Neuron (in vitro differentiated cells): ENCODE data around the gene USP7.
"Not testable (repeated sequence)": the region's sequence is repeated elsewhere in the genome, so short reads cannot be mapped to it uniquely, and the experiment has no call there.

Experiments used
- H2AFZ ChIP-seq: one replicate; pipeline ENCODE4 v1.6.1; 2013; ENCODE audit warnings: low read depth, mild to moderate bottlenecking, inconsistent platforms, low read length, moderate library complexity
- H3K27me3 ChIP-seq: one replicate; pipeline ENCODE4 v1.6.1; 2013; ENCODE audit warnings: low read length; ENCODE audit not compliant: insufficient read depth
- H3K36me3 ChIP-seq: one replicate; pipeline ENCODE4 v1.6.1; 2013; ENCODE audit warnings: low read length; ENCODE audit not compliant: insufficient read depth
- H3K4me1 ChIP-seq: one replicate; pipeline ENCODE4 v1.6.1; 2013; ENCODE audit warnings: low read length; ENCODE audit not compliant: insufficient read depth
- H3K4me3 ChIP-seq: 2 replicates; pipeline ENCODE4 v1.5.1; 2013; ENCODE audit warnings: mild to moderate bottlenecking, low read length, moderate library complexity
- H3K9me3 ChIP-seq: one replicate; pipeline ENCODE4 v1.6.1; 2013; ENCODE audit warnings: low read length

The USP7 gene

DNA sequence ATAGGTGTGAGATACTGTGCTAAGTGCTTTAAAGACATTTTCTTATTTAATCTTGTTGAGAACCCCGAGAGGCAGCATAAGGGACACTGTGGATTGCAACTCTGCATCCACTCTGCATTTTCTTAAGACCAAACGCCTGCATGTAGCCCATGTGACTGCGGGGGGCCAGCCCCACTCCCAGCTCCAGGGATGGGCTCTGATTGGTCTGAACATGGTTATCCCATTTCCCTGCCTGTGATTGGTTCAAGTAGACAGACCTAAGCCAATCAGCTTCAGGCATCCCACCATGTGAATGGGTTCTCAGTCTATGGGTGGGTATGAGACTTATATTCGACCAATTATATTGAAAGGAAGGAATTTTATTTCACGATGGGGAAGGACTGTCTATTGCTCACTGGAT, 33.2 kb upstream of the USP7 start:
- Histone ChIP-seq H3K36me3 (no peaks in the 10 kb centered on the region), H2AFZ (no peak overlapping the region), H3K4me3 (no peak overlapping the region), H3K27me3 (no peaks in the 10 kb centered on the region), H3K9me3 (peaks cover 2% of the 10 kb centered on the region), H3K4me1 (no peaks in the 10 kb centered on the region)

- H2AFZ ChIP-seq, result no peak overlapping the region
- no peaks in the 10 kb centered on the region for H3K36me3 ChIP-seq
- no peak overlapping the region for H3K4me3 ChIP-seq
- no peaks in the 10 kb centered on the region for H3K9me3 ChIP-seq
- peaks cover 6% of the 10 kb centered on the region for H3K27me3 ChIP-seq
- no peaks in the 10 kb centered on the region for H3K4me1 ChIP-seq
Measured at GRCh38 chr16:8990445-8990844, 26.7 kb upstream of the USP7 start.

DNA sequence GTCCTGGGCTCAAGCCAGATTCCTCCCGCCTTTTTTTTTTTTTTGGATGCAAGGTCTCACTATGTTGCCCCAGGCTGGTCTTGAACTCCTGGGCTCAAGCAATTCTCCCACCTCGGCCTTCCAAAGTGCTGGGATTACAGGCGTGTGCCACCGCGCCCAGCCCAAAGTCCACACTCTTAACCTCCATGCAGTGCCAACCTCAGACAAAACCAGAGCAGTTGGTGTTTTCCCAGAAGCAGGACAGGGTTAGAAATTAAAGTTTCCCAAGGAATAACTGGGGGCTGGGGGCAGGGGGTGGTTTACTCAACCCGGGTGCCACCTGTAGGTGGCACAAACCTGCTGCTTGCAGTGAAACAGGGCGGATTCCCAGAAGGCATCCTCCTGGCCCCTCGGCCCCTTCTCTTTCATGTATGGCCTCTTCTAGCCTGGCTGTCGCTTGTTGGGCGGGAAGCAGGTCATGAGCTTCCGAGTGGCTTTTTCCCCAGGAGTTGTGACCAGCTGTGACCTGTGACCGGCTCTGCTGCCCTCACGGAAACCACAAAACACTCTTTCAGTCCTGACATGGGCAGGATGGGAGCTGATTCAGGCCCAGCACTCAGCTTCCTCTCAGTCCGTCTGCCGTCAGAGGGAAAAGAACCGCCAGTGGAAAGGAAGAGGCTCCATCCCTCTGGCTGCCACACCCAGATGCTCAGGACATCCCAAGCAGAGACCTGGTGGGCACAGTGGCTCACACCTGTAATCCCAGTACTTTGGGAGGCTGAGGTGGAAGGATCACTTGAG, 25.6 kb upstream of the USP7 start:
- no peak overlapping the region for H3K4me3 ChIP-seq
- H3K36me3 ChIP-seq, result no peaks in the 10 kb centered on the region
- H3K4me1 ChIP-seq, result no peaks in the 10 kb centered on the region
- H3K27me3 ChIP-seq, result peaks cover 6% of the 10 kb centered on the region
- no peaks in the 10 kb centered on the region for H3K9me3 ChIP-seq
- H2AFZ ChIP-seq, result no peak overlapping the region

- Histone ChIP-seq H3K27me3 (peaks cover 6% of the 10 kb centered on the region), H3K4me1 (peaks cover 5% of the 10 kb centered on the region), H3K36me3 (no peaks in the 10 kb centered on the region), H2AFZ (no peak overlapping the region), H3K4me3 (no peak overlapping the region), H3K9me3 (no peaks in the 10 kb centered on the region)
Measured at GRCh38 chr16:8986818-8987191, 23.1 kb upstream of the USP7 start.

GRCh38 chr16:8986111-8986510, 22.4 kb upstream of the USP7 start:
- Histone ChIP-seq H3K9me3 (no peaks in the 10 kb centered on the region), H3K27me3 (peaks cover 6% of the 10 kb centered on the region), H3K4me1 (peaks cover 5% of the 10 kb centered on the region), H3K4me3 (no peak overlapping the region), H2AFZ (no peak overlapping the region), H3K36me3 (no peaks in the 10 kb centered on the region)

DNA sequence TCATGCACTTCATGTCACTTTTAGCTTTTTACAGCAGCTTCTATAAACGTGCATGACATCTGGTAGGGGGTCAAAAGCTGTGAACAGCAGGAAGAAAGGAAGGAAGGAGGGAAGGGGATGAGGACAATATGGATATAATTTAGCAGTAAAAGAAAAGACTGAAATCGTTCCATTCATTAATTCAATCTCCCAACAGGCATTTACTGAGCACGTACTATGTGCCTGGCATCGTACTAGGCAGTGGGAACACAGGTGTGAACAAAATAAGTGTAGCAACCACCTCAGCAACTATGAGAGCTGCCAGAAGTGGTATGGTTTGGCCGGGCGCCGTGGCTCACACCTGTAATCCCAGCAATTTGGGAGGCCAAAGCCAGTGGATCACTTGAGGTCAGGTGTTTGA, 19.1 kb upstream of the USP7 start:
- Histone ChIP-seq H3K36me3 (no peaks in the 10 kb centered on the region), H2AFZ (no peak overlapping the region), H3K4me1 (peaks cover 5% of the 10 kb centered on the region), H3K27me3 (no peaks in the 10 kb centered on the region), H3K9me3 (peaks cover 1% of the 10 kb centered on the region), H3K4me3 (no peak overlapping the region)

- not testable (repeated sequence) for H3K4me3 ChIP-seq, H2AFZ ChIP-seq, H3K27me3 ChIP-seq, H3K36me3 ChIP-seq, H3K9me3 ChIP-seq, H3K4me1 ChIP-seq
Measured at GRCh38 chr16:8981901-8982300, 18.2 kb upstream of the USP7 start.

- not testable (repeated sequence) for H3K4me3 ChIP-seq, H3K27me3 ChIP-seq, H2AFZ ChIP-seq, H3K36me3 ChIP-seq, H3K4me1 ChIP-seq, H3K9me3 ChIP-seq
Measured at GRCh38 chr16:8976189-8976588, 12.5 kb upstream of the USP7 start.

DNA sequence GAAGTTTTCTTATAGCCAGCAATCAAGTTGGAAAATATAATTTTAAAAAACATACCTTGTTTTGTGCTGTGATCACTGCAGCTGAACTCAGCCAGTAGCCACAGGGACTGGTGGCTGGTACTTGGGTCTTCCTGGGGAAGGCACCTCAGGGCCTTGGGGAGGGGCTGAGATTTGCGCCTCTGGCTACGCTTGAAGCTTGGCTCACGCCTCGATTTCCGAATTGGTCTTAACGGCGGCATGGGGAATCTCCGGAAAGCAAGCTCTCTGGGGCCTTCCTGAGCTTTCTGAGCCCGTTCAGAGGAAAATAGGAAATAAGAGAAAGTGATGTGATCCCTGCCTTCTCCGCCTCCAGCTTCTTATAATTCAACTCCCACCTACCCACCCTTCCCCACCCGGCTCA, 11.3 kb upstream of the USP7 start:
- H3K36me3 ChIP-seq, result no peaks in the 10 kb centered on the region
- no peaks in the 10 kb centered on the region for H3K4me1 ChIP-seq
- H3K4me3 ChIP-seq, result no peak overlapping the region
- H2AFZ ChIP-seq, result no peak overlapping the region
- H3K27me3 ChIP-seq, result peaks cover 4% of the 10 kb centered on the region
- H3K9me3 ChIP-seq, result peaks cover 1% of the 10 kb centered on the region

- H3K27me3 ChIP-seq, result peaks cover 4% of the 10 kb centered on the region
- H3K4me1 ChIP-seq, result no peaks in the 10 kb centered on the region
- no peak overlapping the region for H2AFZ ChIP-seq
- H3K9me3 ChIP-seq, result no peaks in the 10 kb centered on the region
- H3K4me3 ChIP-seq, result no peak overlapping the region
- H3K36me3 ChIP-seq, result no peaks in the 10 kb centered on the region
Measured at GRCh38 chr16:8972843-8973586, 9.3 kb upstream of the USP7 start.

DNA sequence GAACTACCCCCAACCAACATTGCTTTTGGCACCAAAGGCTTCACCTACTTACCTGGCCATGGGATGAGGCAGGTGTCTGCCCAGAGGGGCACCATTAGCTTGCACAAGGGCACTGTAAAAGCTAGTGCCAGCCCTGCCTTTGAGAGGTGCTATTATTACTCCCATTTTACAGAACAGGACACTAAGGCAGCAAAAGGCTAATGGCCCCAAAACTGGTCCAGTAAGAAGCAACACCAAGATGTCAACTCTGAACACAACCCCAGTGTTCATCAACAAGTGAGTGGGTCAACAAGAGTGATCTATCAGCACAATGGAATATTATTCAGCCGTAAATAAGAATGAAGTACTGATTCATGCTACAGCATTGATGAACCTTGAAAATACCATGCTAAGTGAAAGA, 7.7 kb upstream of the USP7 start:
- H2AFZ ChIP-seq, result no peak overlapping the region
- peaks cover 4% of the 10 kb centered on the region for H3K27me3 ChIP-seq
- H3K9me3 ChIP-seq, result no peaks in the 10 kb centered on the region
- H3K4me3 ChIP-seq, result no peak overlapping the region
- no peaks in the 10 kb centered on the region for H3K36me3 ChIP-seq
- peaks cover 3% of the 10 kb centered on the region for H3K4me1 ChIP-seq

- H2AFZ ChIP-seq, H3K9me3 ChIP-seq, H3K36me3 ChIP-seq, H3K4me1 ChIP-seq, H3K4me3 ChIP-seq, H3K27me3 ChIP-seq: not testable (repeated sequence)
Measured at GRCh38 chr16:8969202-8969897, 5.6 kb upstream of the USP7 start.

GRCh38 chr16:8968054-8968453, 4.3 kb upstream of the USP7 start:
- not testable (repeated sequence) for H3K4me1 ChIP-seq, H3K4me3 ChIP-seq, H2AFZ ChIP-seq, H3K9me3 ChIP-seq, H3K36me3 ChIP-seq, H3K27me3 ChIP-seq
